ENCODE results near the gene GOSR1.

DNA sequence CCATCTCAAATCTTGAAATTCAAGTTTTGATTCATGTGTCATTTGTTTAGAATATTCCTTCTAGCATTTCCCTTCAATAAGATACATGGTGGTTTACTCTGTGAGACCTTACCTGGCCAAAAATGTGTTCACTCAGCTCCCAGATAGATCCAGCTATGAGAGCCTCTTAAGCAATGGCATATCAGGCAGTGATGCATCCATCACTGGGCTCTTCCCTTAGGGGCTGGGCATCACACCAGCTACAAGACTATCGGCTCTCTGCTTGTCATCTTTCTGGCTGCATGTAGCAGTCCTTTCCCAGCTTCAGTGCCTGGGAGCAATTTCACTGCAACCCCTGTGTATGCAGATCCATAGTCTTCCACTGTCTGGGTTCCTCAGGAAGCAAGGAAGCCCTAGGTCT is 40.6 kb downstream of the GOSR1 start:
- TF ChIP-seq, protein P1, sequence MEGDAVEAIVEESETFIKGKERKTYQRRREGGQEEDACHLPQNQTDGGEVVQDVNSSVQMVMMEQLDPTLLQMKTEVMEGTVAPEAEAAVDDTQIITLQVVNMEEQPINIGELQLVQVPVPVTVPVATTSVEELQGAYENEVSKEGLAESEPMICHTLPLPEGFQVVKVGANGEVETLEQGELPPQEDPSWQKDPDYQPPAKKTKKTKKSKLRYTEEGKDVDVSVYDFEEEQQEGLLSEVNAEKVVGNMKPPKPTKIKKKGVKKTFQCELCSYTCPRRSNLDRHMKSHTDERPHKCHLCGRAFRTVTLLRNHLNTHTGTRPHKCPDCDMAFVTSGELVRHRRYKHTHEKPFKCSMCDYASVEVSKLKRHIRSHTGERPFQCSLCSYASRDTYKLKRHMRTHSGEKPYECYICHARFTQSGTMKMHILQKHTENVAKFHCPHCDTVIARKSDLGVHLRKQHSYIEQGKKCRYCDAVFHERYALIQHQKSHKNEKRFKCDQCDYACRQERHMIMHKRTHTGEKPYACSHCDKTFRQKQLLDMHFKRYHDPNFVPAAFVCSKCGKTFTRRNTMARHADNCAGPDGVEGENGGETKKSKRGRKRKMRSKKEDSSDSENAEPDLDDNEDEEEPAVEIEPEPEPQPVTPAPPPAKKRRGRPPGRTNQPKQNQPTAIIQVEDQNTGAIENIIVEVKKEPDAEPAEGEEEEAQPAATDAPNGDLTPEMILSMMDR (IDR thresholded peaks at IDR 0.05; ENCODE audit: extremely low read depth in 1 of 2, insufficient read depth in 1 of 2, low read depth in 1 of 2, low read length in 2 of 2) = no peak
- TF ChIP-seq POLR2AphosphoS5 (IDR thresholded peaks at IDR 0.05; ENCODE audit: insufficient read depth, low read depth, low read length) = no peak
- no peak for TF ChIP-seq EZH2 (IDR thresholded peaks at IDR 0.05; ENCODE audit: borderline replicate concordance, low read depth, low read length, severe bottlenecking)
- no peak for TF ChIP-seq POLR2A (IDR thresholded peaks at IDR 0.05; ENCODE audit: low read depth, low read length)
- TF ChIP-seq FOS (IDR thresholded peaks at IDR 0.05; ENCODE audit: borderline replicate concordance, insufficient read depth, low read length) = no peak
- no peak for TF ChIP-seq GATA2 (IDR thresholded peaks at IDR 0.05; ENCODE audit: insufficient read depth, insufficient read length, low read depth, low read length)
